HCT116 (cell line): ENCODE data around the gene MAMLD1. TPM values are rescaled to one million over a fixed set of nuclear protein-coding genes. Genes with fewer than 3 reads are reported as not detected.

Experiments used
- ATAC-seq: fragments of 200-7000 bp; cut with Tn5 transposase; 2 replicates; pipeline ENCODE4 v1.9.1; 2020; ENCODE audit warnings: mild to moderate bottlenecking, moderate library complexity
- BruUV-seq: library from RNA; stranded (reverse); fragments of 400-500 nt; replicated peaks from 2 replicates; lab custom pipeline; 2021; lab: Mats Ljungman, UMichigan
- CTCF ChIA-PET: fragments of 300-600 bp; sonication (Branson Sonifier 250); formaldehyde crosslinking; loops from one replicate; lab custom pipeline; 2021; ENCODE audit warnings: antibody characterized with exemption; lab: Charles Lee
- POLR2A ChIA-PET: fragments of 300-600, 350-600 bp; sonication (Branson Sonifier 250); formaldehyde crosslinking; loops from one replicate; lab custom pipeline; 2021; ENCODE audit warnings: antibody characterized with exemption; lab: Charles Lee
- RAD21 ChIA-PET, 2 experiments: fragments of 300-600 bp; sonication (Branson Sonifier 250); formaldehyde crosslinking; loops; one replicate each; lab custom pipeline; 2023; ENCODE audit warnings: low total read pairs in 2 of 2; ENCODE audit not compliant: uncharacterized antibody in 2 of 2, unreplicated experiment in 2 of 2, low non-redundant PET in 1 of 2; lab: Charles Lee
- DNase-seq: peaks from one replicate; pipeline ENCODE4 v3.0.0-alpha.2; 2010; ENCODE audit warnings: low read depth, low spot score
- H2AFZ ChIP-seq: fragments of 200-600 bp; shearing (Covaris generic), sonication (generic); 2 replicates; pipeline ENCODE4 v1.6.1; 2017; ENCODE audit warnings: low read depth, mixed run types, mixed read lengths, antibody characterized with exemption, low read length; ENCODE audit not compliant: poor library complexity, severe bottlenecking
- H3K27ac ChIP-seq: 2 replicates; pipeline ENCODE4 v1.5.1; 2012; ENCODE audit warnings: low read depth, low read length
- H3K27me3 ChIP-seq: fragments of 200-600 bp; sonication (generic); 2 replicates; pipeline ENCODE4 v1.6.1; 2016; ENCODE audit warnings: mixed run types, low read length, mixed read lengths; ENCODE audit not compliant: insufficient read depth
- H3K36me3 ChIP-seq, 2 experiments: fragments of 200-500 bp in 1 of 2; fragments of 200-600 bp in 1 of 2; sonication (Bioruptor generic) in 1 of 2; sonication (generic) in 1 of 2; 2 replicates each; pipeline versions ENCODE4 v1.5.1 to v1.6.1; 2014 to 2016; ENCODE audit warnings: low read length in 2 of 2, inconsistent platforms in 1 of 2, mixed read lengths in 1 of 2, mixed run types in 1 of 2; ENCODE audit not compliant: insufficient read depth in 2 of 2, control insufficient read depth in 1 of 2
- H3K4me1 ChIP-seq, 2 experiments: fragments of 200-600 bp in 1 of 2; sonication (generic) in 1 of 2; 2 replicates each; pipeline versions ENCODE4 v1.5.1 to v1.6.1; 2012 to 2017; ENCODE audit warnings: low read length in 2 of 2, inconsistent platforms in 1 of 2, mild to moderate bottlenecking in 1 of 2, mixed read lengths in 1 of 2, mixed run types in 1 of 2, moderate library complexity in 1 of 2; ENCODE audit not compliant: insufficient read depth in 2 of 2, control insufficient read depth in 1 of 2
- H3K4me2 ChIP-seq: fragments of 200-600 bp; sonication (generic); 2 replicates; pipeline ENCODE4 v1.6.1; 2017; ENCODE audit warnings: mixed run types, low read length, mixed read lengths
- H3K4me3 ChIP-seq, 2 experiments: fragments of 200-600 bp in 1 of 2; sonication (generic) in 1 of 2; replicated peaks in 1 of 2; 2 replicates each; pipeline ENCODE4 v1.5.1; 2011 to 2016; ENCODE audit warnings: low read length in 2 of 2, control low read depth in 1 of 2, low read depth in 1 of 2, mild to moderate bottlenecking in 1 of 2, mixed read lengths in 1 of 2, mixed run types in 1 of 2
- H3K79me2 ChIP-seq: fragments of 200-600 bp; sonication (generic); 2 replicates; pipeline ENCODE4 v1.6.1; 2017; ENCODE audit warnings: mild to moderate bottlenecking, mixed run types, low read length, moderate library complexity, mixed read lengths; ENCODE audit not compliant: insufficient read depth
- H3K9ac ChIP-seq: fragments of 200-600 bp; sonication (generic); 2 replicates; pipeline ENCODE4 v1.6.1; 2016; ENCODE audit warnings: low read length, mixed read lengths
- H3K9me2 ChIP-seq: fragments of 200-600 bp; sonication (generic), shearing (Covaris generic); 2 replicates; pipeline ENCODE4 v1.6.1; 2017; ENCODE audit warnings: mixed run types, mild to moderate bottlenecking, moderate library complexity; ENCODE audit not compliant: insufficient read depth
- H3K9me3 ChIP-seq, 2 experiments: fragments of 200-500 bp in 1 of 2; fragments of 200-600 bp in 1 of 2; sonication (Bioruptor generic) in 1 of 2; sonication (generic) in 1 of 2; 2 replicates each; pipeline ENCODE4 v1.6.1; 2014 to 2017; ENCODE audit warnings: low read length in 2 of 2, mixed read lengths in 2 of 2, inconsistent platforms in 1 of 2, low read depth in 1 of 2, mild to moderate bottlenecking in 1 of 2, mixed run types in 1 of 2, moderate library complexity in 1 of 2; ENCODE audit not compliant: control insufficient read depth in 1 of 2, insufficient read depth in 1 of 2
- H4K20me1 ChIP-seq: fragments of 200-600 bp; sonication (generic), shearing (Covaris generic); 2 replicates; pipeline ENCODE4 v1.6.1; 2017; ENCODE audit warnings: mixed run types, mild to moderate bottlenecking, moderate library complexity; ENCODE audit not compliant: insufficient read depth
- CBX3 ChIP-seq: IDR thresholded peaks from 2 replicates; pipeline ENCODE4 v1.6.1; 2012; ENCODE audit warnings: low read depth
- JUND ChIP-seq: IDR thresholded peaks from 2 replicates; pipeline ENCODE4 v1.6.1; 2012
- POLR2A ChIP-seq: IDR thresholded peaks from 2 replicates; pipeline ENCODE4 v1.7.0; 2011; ENCODE audit warnings: borderline replicate concordance; ENCODE audit not compliant: insufficient read depth, insufficient read length; ENCODE audit errors: extremely low read depth
- RAD21 ChIP-seq: IDR thresholded peaks from 2 replicates; pipeline ENCODE4 v1.6.1; 2012; ENCODE audit warnings: low read depth, mild to moderate bottlenecking
- REST ChIP-seq: IDR thresholded peaks from 2 replicates; pipeline ENCODE4 v1.6.1; 2012; ENCODE audit warnings: low read depth
- SIN3A ChIP-seq: IDR thresholded peaks from 2 replicates; pipeline ENCODE4 v1.6.1; 2012; ENCODE audit warnings: low read depth
- YY1 ChIP-seq: IDR thresholded peaks from 2 replicates; pipeline ENCODE4 v1.6.1; 2011; ENCODE audit warnings: low read length, low read depth, moderate library complexity, mild to moderate bottlenecking; ENCODE audit not compliant: insufficient replicate concordance; ENCODE audit errors: extremely low read depth
- ZNF274 ChIP-seq: fragments of 200-500 bp; sonication (Bioruptor generic); IDR thresholded peaks from 2 replicates; pipeline ENCODE4 v1.6.1; 2014; ENCODE audit warnings: mild to moderate bottlenecking, low read depth, low read length, inconsistent platforms
- intact Hi-C: fragments of 100-400 bp; cut with micrococcal nuclease; formaldehyde crosslinking; loops from 2 replicates; pipeline ENCODE4 v1.10.0; 2022
- total RNA-seq: library from RNA; stranded (reverse); gene quantifications from one replicate; pipeline ENCODE4 v1.2.1, GENCODE V29; 2021; ENCODE audit not compliant: unreplicated experiment

The MAMLD1 gene
- total RNA-seq, 1 experiment from 2014 or later: 3.6 TPM

DNA sequence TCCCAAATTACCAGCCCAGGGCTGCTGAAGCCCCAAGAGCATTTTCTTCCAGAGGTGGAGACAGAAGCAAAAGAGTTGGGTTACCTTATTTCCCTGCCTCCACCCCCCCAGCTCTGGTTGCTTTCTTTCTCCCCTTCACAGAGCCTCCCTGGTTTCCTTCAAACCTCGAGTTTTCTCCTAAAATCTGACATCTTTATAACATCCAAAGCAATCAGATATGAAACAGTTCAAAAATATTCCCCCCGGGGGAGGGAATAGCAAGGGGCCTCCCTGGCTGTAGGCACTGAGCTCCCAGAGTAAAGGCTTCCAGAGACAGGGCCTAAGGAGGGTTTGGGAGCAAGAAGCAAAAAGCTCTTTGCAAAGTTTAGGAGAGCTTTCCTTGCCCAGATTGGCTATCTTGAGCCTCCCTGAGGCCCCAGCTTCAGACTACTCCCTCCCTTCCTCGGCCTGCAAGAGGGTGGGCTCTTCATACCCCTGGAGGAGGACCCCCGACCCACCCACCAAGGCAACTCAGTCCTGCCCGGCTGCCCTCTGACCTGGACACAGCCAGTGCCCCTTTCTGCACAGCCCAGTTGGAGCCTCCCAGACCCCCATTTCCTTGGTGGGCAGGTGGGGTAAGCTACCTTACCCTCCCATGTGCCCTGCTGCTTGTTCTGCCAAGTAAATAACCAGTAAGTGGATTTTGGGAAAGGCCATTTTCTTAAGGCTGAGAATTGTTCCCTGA lies 7.6 kb downstream of the MAMLD1 start:
- H3K4me1 ChIP-seq: peaks cover 0 to 2% of the 10 kb centered on the region in 2 experiments; a peak in 1 of 4 replicates
- H2AFZ ChIP-seq: no peak overlapping the region
- BruUV-seq: no TSS peak
- no peaks in the 10 kb centered on the region for H3K36me3 ChIP-seq
- H3K9me3 ChIP-seq: no peaks in the 10 kb centered on the region
- no peaks in the 10 kb centered on the region for H4K20me1 ChIP-seq
- ChIA-PET CTCF (no interaction called here), POLR2A (no interaction called here), RAD21 (no interaction called here)
- TF ChIP-seq RAD21 (no peak), REST (no peak), ZNF274 (no peak), CBX3 (no peak), YY1 (no peak), POLR2A (no peak), SIN3A (no peak), JUND (no peak)
- no peak overlapping the region for H3K27ac ChIP-seq
- intact Hi-C loops: no loop called here
- H3K9me2 ChIP-seq: no peaks in the 10 kb centered on the region
- DNase-seq: no peak
- H3K79me2 ChIP-seq: no peaks in the 10 kb centered on the region
- no peak overlapping the region for H3K4me3 ChIP-seq
- no peak overlapping the region for H3K4me2 ChIP-seq
- no peak overlapping the region for H3K9ac ChIP-seq
- H3K27me3 ChIP-seq: no peaks in the 10 kb centered on the region
- ATAC-seq: no peak
